HCT116 (cell line): ENCODE data around the gene DCLK3. TPM values are rescaled to one million over a fixed set of nuclear protein-coding genes. Genes with fewer than 3 reads are reported as not detected.

Experiments
- ATAC-seq: fragments of 200-7000 bp; cut with Tn5 transposase; 2 replicates; pipeline ENCODE4 v1.9.1; 2020; ENCODE audit warnings: mild to moderate bottlenecking, moderate library complexity
- BruUV-seq: library from RNA; stranded (reverse); fragments of 400-500 nt; replicated peaks from 2 replicates; lab custom pipeline; 2021; lab: Mats Ljungman, UMichigan
- CTCF ChIA-PET: fragments of 300-600 bp; sonication (Branson Sonifier 250); formaldehyde crosslinking; loops from one replicate; lab custom pipeline; 2021; ENCODE audit warnings: antibody characterized with exemption; lab: Charles Lee
- POLR2A ChIA-PET: fragments of 300-600, 350-600 bp; sonication (Branson Sonifier 250); formaldehyde crosslinking; loops from one replicate; lab custom pipeline; 2021; ENCODE audit warnings: antibody characterized with exemption; lab: Charles Lee
- RAD21 ChIA-PET, 2 experiments: fragments of 300-600 bp; sonication (Branson Sonifier 250); formaldehyde crosslinking; loops; one replicate each; lab custom pipeline; 2023; ENCODE audit warnings: low total read pairs in 2 of 2; ENCODE audit not compliant: uncharacterized antibody in 2 of 2, unreplicated experiment in 2 of 2, low non-redundant PET in 1 of 2; lab: Charles Lee
- DNase-seq: peaks from one replicate; pipeline ENCODE4 v3.0.0-alpha.2; 2010; ENCODE audit warnings: low read depth, low spot score
- H2AFZ ChIP-seq: fragments of 200-600 bp; shearing (Covaris generic), sonication (generic); 2 replicates; pipeline ENCODE4 v1.6.1; 2017; ENCODE audit warnings: low read depth, mixed run types, mixed read lengths, antibody characterized with exemption, low read length; ENCODE audit not compliant: poor library complexity, severe bottlenecking
- H3K27ac ChIP-seq: 2 replicates; pipeline ENCODE4 v1.5.1; 2012; ENCODE audit warnings: low read depth, low read length
- H3K27me3 ChIP-seq: fragments of 200-600 bp; sonication (generic); 2 replicates; pipeline ENCODE4 v1.6.1; 2016; ENCODE audit warnings: mixed run types, low read length, mixed read lengths; ENCODE audit not compliant: insufficient read depth
- H3K36me3 ChIP-seq, 2 experiments: fragments of 200-500 bp in 1 of 2; fragments of 200-600 bp in 1 of 2; sonication (Bioruptor generic) in 1 of 2; sonication (generic) in 1 of 2; 2 replicates each; pipeline versions ENCODE4 v1.5.1 to v1.6.1; 2014 to 2016; ENCODE audit warnings: low read length in 2 of 2, inconsistent platforms in 1 of 2, mixed read lengths in 1 of 2, mixed run types in 1 of 2; ENCODE audit not compliant: insufficient read depth in 2 of 2, control insufficient read depth in 1 of 2
- H3K4me1 ChIP-seq, 2 experiments: fragments of 200-600 bp in 1 of 2; sonication (generic) in 1 of 2; 2 replicates each; pipeline versions ENCODE4 v1.5.1 to v1.6.1; 2012 to 2017; ENCODE audit warnings: low read length in 2 of 2, inconsistent platforms in 1 of 2, mild to moderate bottlenecking in 1 of 2, mixed read lengths in 1 of 2, mixed run types in 1 of 2, moderate library complexity in 1 of 2; ENCODE audit not compliant: insufficient read depth in 2 of 2, control insufficient read depth in 1 of 2
- H3K4me2 ChIP-seq: fragments of 200-600 bp; sonication (generic); 2 replicates; pipeline ENCODE4 v1.6.1; 2017; ENCODE audit warnings: mixed run types, low read length, mixed read lengths
- H3K4me3 ChIP-seq, 2 experiments: fragments of 200-600 bp in 1 of 2; sonication (generic) in 1 of 2; replicated peaks in 1 of 2; 2 replicates each; pipeline ENCODE4 v1.5.1; 2011 to 2016; ENCODE audit warnings: low read length in 2 of 2, control low read depth in 1 of 2, low read depth in 1 of 2, mild to moderate bottlenecking in 1 of 2, mixed read lengths in 1 of 2, mixed run types in 1 of 2
- H3K79me2 ChIP-seq: fragments of 200-600 bp; sonication (generic); 2 replicates; pipeline ENCODE4 v1.6.1; 2017; ENCODE audit warnings: mild to moderate bottlenecking, mixed run types, low read length, moderate library complexity, mixed read lengths; ENCODE audit not compliant: insufficient read depth
- H3K9ac ChIP-seq: fragments of 200-600 bp; sonication (generic); 2 replicates; pipeline ENCODE4 v1.6.1; 2016; ENCODE audit warnings: low read length, mixed read lengths
- H3K9me2 ChIP-seq: fragments of 200-600 bp; sonication (generic), shearing (Covaris generic); 2 replicates; pipeline ENCODE4 v1.6.1; 2017; ENCODE audit warnings: mixed run types, mild to moderate bottlenecking, moderate library complexity; ENCODE audit not compliant: insufficient read depth
- H3K9me3 ChIP-seq, 2 experiments: fragments of 200-500 bp in 1 of 2; fragments of 200-600 bp in 1 of 2; sonication (Bioruptor generic) in 1 of 2; sonication (generic) in 1 of 2; 2 replicates each; pipeline ENCODE4 v1.6.1; 2014 to 2017; ENCODE audit warnings: low read length in 2 of 2, mixed read lengths in 2 of 2, inconsistent platforms in 1 of 2, low read depth in 1 of 2, mild to moderate bottlenecking in 1 of 2, mixed run types in 1 of 2, moderate library complexity in 1 of 2; ENCODE audit not compliant: control insufficient read depth in 1 of 2, insufficient read depth in 1 of 2
- H4K20me1 ChIP-seq: fragments of 200-600 bp; sonication (generic), shearing (Covaris generic); 2 replicates; pipeline ENCODE4 v1.6.1; 2017; ENCODE audit warnings: mixed run types, mild to moderate bottlenecking, moderate library complexity; ENCODE audit not compliant: insufficient read depth
- ATF3 ChIP-seq: IDR thresholded peaks from 2 replicates; pipeline ENCODE4 v1.6.1; 2012
- CBX3 ChIP-seq: IDR thresholded peaks from 2 replicates; pipeline ENCODE4 v1.6.1; 2012; ENCODE audit warnings: low read depth
- EZH2 ChIP-seq: fragments of 200-600 bp; sonication (generic); IDR thresholded peaks from 2 replicates; pipeline ENCODE4 v1.6.1; 2017; ENCODE audit warnings: antibody characterized with exemption, mixed run types
- EZH2phosphoT487 ChIP-seq: fragments of 200-600 bp; IDR thresholded peaks from 2 replicates; pipeline ENCODE4 v1.6.1; 2018; ENCODE audit warnings: antibody characterized with exemption, borderline replicate concordance
- FOSL1 ChIP-seq: IDR thresholded peaks from 2 replicates; pipeline ENCODE4 v1.6.1; 2012; ENCODE audit warnings: low read depth
- JUND ChIP-seq: IDR thresholded peaks from 2 replicates; pipeline ENCODE4 v1.6.1; 2012
- REST ChIP-seq: IDR thresholded peaks from 2 replicates; pipeline ENCODE4 v1.6.1; 2012; ENCODE audit warnings: low read depth
- SIN3A ChIP-seq: IDR thresholded peaks from 2 replicates; pipeline ENCODE4 v1.6.1; 2012; ENCODE audit warnings: low read depth
- TCF7L2 ChIP-seq: IDR thresholded peaks from 2 replicates; pipeline ENCODE4 v1.7.0; 2011; ENCODE audit warnings: borderline replicate concordance, inconsistent platforms; ENCODE audit not compliant: insufficient read depth, insufficient read length; ENCODE audit errors: extremely low read depth
- YY1 ChIP-seq: IDR thresholded peaks from 2 replicates; pipeline ENCODE4 v1.6.1; 2011; ENCODE audit warnings: low read length, low read depth, moderate library complexity, mild to moderate bottlenecking; ENCODE audit not compliant: insufficient replicate concordance; ENCODE audit errors: extremely low read depth
- ZBTB33 ChIP-seq: IDR thresholded peaks from 2 replicates; pipeline ENCODE4 v1.6.1; 2011; ENCODE audit warnings: mild to moderate bottlenecking, low read length, moderate library complexity; ENCODE audit not compliant: insufficient replicate concordance; ENCODE audit errors: extremely low read depth
- ZNF274 ChIP-seq: fragments of 200-500 bp; sonication (Bioruptor generic); IDR thresholded peaks from 2 replicates; pipeline ENCODE4 v1.6.1; 2014; ENCODE audit warnings: mild to moderate bottlenecking, low read depth, low read length, inconsistent platforms
- intact Hi-C: fragments of 100-400 bp; cut with micrococcal nuclease; formaldehyde crosslinking; loops from 2 replicates; pipeline ENCODE4 v1.10.0; 2022
- total RNA-seq: library from RNA; stranded (reverse); gene quantifications from one replicate; pipeline ENCODE4 v1.2.1, GENCODE V29; 2021; ENCODE audit not compliant: unreplicated experiment
- TF ChIP-seq, protein P1 (sequence below), 3 experiments: fragments of 200-600 bp in 1 of 3; sonication (generic) in 1 of 3; IDR thresholded peaks in 2 of 3; conservative IDR thresholded peaks in 1 of 3; 2 replicates each; pipeline ENCODE4 v1.5.1; 2012 to 2017; ENCODE audit warnings: low read depth in 2 of 3, low read length in 2 of 3, antibody characterized with exemption in 1 of 3, borderline replicate concordance in 1 of 3, control low read depth in 1 of 3, mild to moderate bottlenecking in 1 of 3, mixed read lengths in 1 of 3, mixed run types in 1 of 3, moderate library complexity in 1 of 3; ENCODE audit not compliant: insufficient read depth in 1 of 3

The DCLK3 gene
- total RNA-seq, 1 experiment from 2014 or later = not detected

GRCh38 chr3:36678216-36679013, 85.9 kb downstream of the DCLK3 start:
- ATAC-seq = no peak
- CTCF ChIA-PET = no interaction called here
- Histone ChIP-seq H3K27ac (no peak overlapping the region), H3K4me3 (no peak overlapping the region), H3K36me3 (no peaks in the 10 kb centered on the region), H3K4me2 (peak overlapping the region; percentile 34), H3K9me2 (no peaks in the 10 kb centered on the region), H4K20me1 (no peaks in the 10 kb centered on the region), H3K9me3 (no peaks in the 10 kb centered on the region), H3K79me2 (no peaks in the 10 kb centered on the region), H3K9ac (no peak overlapping the region), H3K27me3 (no peaks in the 10 kb centered on the region), H3K4me1 (peaks cover 3 to 29% of the 10 kb centered on the region in 2 experiments), H2AFZ (no peak overlapping the region)
- DNase-seq = no peak
- intact Hi-C loops = no loop called here
- RAD21 ChIA-PET = no interaction called here
- no peak for TF ChIP-seq YY1
- no peak for TF ChIP-seq REST
- no peak for TF ChIP-seq EZH2phosphoT487
- no peak for TF ChIP-seq ZNF274
- TF ChIP-seq FOSL1 = peak; percentile 17; the same call in 1 of the 2 replicates
- 0 out of 2 replicates have a peak, but pooled peaks have one; percentile 13 for TF ChIP-seq JUND
- TF ChIP-seq CBX3 = peak; percentile 26; the same call in 1 of the 2 replicates
- no peak for TF ChIP-seq ZBTB33
- no peak for TF ChIP-seq TCF7L2
- TF ChIP-seq, protein P1, sequence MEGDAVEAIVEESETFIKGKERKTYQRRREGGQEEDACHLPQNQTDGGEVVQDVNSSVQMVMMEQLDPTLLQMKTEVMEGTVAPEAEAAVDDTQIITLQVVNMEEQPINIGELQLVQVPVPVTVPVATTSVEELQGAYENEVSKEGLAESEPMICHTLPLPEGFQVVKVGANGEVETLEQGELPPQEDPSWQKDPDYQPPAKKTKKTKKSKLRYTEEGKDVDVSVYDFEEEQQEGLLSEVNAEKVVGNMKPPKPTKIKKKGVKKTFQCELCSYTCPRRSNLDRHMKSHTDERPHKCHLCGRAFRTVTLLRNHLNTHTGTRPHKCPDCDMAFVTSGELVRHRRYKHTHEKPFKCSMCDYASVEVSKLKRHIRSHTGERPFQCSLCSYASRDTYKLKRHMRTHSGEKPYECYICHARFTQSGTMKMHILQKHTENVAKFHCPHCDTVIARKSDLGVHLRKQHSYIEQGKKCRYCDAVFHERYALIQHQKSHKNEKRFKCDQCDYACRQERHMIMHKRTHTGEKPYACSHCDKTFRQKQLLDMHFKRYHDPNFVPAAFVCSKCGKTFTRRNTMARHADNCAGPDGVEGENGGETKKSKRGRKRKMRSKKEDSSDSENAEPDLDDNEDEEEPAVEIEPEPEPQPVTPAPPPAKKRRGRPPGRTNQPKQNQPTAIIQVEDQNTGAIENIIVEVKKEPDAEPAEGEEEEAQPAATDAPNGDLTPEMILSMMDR (IDR thresholded peaks at IDR 0.05 in 2 of 3, conservative IDR thresholded peaks at IDR 0.05 in 1 of 3; ENCODE audit: borderline replicate concordance in 1 of 3, insufficient read depth in 1 of 3, low read depth in 2 of 3, low read length in 2 of 3) = no peak
- TF ChIP-seq ATF3 = no peak
- TF ChIP-seq EZH2 = no peak
- TF ChIP-seq SIN3A = no peak
- no TSS peak for BruUV-seq
- POLR2A ChIA-PET = no interaction called here
